ENCODE measurements around the gene ZNF804B.

ZNF804B gene

GRCh38 chr7:89259085-89259484, 499.6 kb downstream of the ZNF804B start:
- no peak for ATAC-seq

GRCh38 chr7:89264126-89264525, 504.6 kb downstream of the ZNF804B start:
- no peak for ATAC-seq
- TF ChIP-seq GLIS3 (CRISPR knock-in tag; IDR thresholded peaks at IDR 0.05), result no peak
- TF ChIP-seq ZNF565 (CRISPR knock-in tag; conservative IDR thresholded peaks at IDR 0.05; ENCODE audit: low read depth), result no peak
- TF ChIP-seq CSRNP3 (CRISPR knock-in tag; IDR thresholded peaks at IDR 0.05), result no peak
- no peak for TF ChIP-seq ZFP30 (CRISPR knock-in tag; IDR thresholded peaks at IDR 0.05)
- no peak for TF ChIP-seq TSHZ2 (CRISPR knock-in tag; IDR thresholded peaks at IDR 0.05)

More at GRCh38 chr7:89259085-89259484, 499.6 kb downstream of the ZNF804B start:
- TF ChIP-seq ZNF565 (CRISPR knock-in tag; conservative IDR thresholded peaks at IDR 0.05; ENCODE audit: low read depth) (no peak), RARB (CRISPR knock-in tag; IDR thresholded peaks at IDR 0.05) (no peak), CREB5 (CRISPR knock-in tag; IDR thresholded peaks at IDR 0.05; ENCODE audit: low read depth) (no peak), ZFP3 (CRISPR knock-in tag; IDR thresholded peaks at IDR 0.05) (no peak), OSR1 (CRISPR knock-in tag; IDR thresholded peaks at IDR 0.05) (no peak), ZNF8 (CRISPR knock-in tag; IDR thresholded peaks at IDR 0.05) (no peak), ZFP30 (CRISPR knock-in tag; IDR thresholded peaks at IDR 0.05) (no peak), ISL1 (CRISPR knock-in tag; IDR thresholded peaks at IDR 0.05) (no peak), ARNTL (CRISPR knock-in tag; IDR thresholded peaks at IDR 0.05; ENCODE audit: borderline replicate concordance, low read depth) (no peak), ZC3H10 (CRISPR knock-in tag; IDR thresholded peaks at IDR 0.05) (no peak), CSDC2 (CRISPR knock-in tag; IDR thresholded peaks at IDR 0.05) (no peak), SNAI2 (CRISPR knock-in tag; IDR thresholded peaks at IDR 0.05) (no peak), BACH2 (CRISPR knock-in tag; IDR thresholded peaks at IDR 0.05; ENCODE audit: borderline replicate concordance) (no peak), PATZ1 (CRISPR knock-in tag; IDR thresholded peaks at IDR 0.05; ENCODE audit: borderline replicate concordance) (no peak)

GRCh38 chr7:89265631-89266030, 506.1 kb downstream of the ZNF804B start:
- ATAC-seq, result no peak
- TF ChIP-seq PATZ1 (CRISPR knock-in tag; IDR thresholded peaks at IDR 0.05; ENCODE audit: borderline replicate concordance), result no peak
- no peak for TF ChIP-seq BACH2 (CRISPR knock-in tag; IDR thresholded peaks at IDR 0.05; ENCODE audit: borderline replicate concordance)
- TF ChIP-seq ARNTL (CRISPR knock-in tag; IDR thresholded peaks at IDR 0.05; ENCODE audit: borderline replicate concordance, low read depth), result no peak
- no peak for TF ChIP-seq OSR1 (CRISPR knock-in tag; IDR thresholded peaks at IDR 0.05)
- TF ChIP-seq TOX (CRISPR knock-in tag; IDR thresholded peaks at IDR 0.05; ENCODE audit: borderline replicate concordance), result no peak
- no peak for TF ChIP-seq TSHZ2 (CRISPR knock-in tag; IDR thresholded peaks at IDR 0.05)
- TF ChIP-seq ESRRG (CRISPR knock-in tag; IDR thresholded peaks at IDR 0.05), result no peak

Data from SK-N-SH treated with all-trans-retinoic acid at 6 μM for 48 hours (cell line).